ENCODE data around the gene DYDC2.
"Not testable (repeated sequence)": the region's sequence is repeated elsewhere in the genome, so short reads cannot be mapped to it uniquely, and the experiment has no call there.

DYDC2 gene

DNA sequence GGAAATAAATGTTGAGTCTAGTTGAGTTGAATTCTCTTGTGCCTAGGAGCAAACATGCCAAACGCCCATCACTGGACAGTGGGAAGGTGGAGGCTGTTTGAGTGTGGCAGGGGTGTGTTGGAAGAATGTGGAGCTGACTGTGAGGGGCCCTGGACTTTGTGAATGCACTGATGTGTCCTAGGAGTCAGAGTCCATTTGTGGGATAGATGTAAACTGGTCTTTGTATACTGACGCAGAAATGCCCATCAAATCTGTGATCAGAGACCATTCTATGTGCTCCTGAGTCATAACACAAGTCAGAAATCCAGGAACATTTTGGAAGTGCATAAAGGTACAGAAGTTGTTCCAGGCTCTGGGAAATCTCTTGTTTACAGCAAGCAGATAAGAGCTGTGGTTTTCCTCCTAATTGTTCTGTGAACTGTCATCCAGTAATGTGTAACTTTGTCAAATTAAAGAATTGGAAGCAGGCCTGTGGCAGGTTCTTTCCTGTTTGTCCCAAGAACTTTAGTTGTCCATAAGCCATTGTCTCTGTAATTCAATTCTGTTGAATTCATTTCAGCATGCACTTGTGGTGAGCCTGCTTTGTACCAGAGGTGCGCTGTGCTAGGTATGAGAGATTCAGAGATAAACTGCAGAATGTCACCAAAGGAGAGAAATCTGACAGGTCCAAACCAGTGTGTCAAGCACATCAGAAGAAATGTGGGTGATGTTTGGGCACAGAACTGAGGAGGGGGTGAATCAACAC is 59.3 kb downstream of the DYDC2 start:
- ATAC-seq (no peak), DNase-seq (no peak)
- peaks cover 28% of the 10 kb centered on the region for H3K4me1 Mint-ChIP-seq
- H3K27me3 Mint-ChIP-seq, result no peaks in the 10 kb centered on the region
- H3K9me3 Mint-ChIP-seq, result no peaks in the 10 kb centered on the region
- H3K4me3 Mint-ChIP-seq, result no peak overlapping the region
- no peak overlapping the region for H3K27ac Mint-ChIP-seq

DNA sequence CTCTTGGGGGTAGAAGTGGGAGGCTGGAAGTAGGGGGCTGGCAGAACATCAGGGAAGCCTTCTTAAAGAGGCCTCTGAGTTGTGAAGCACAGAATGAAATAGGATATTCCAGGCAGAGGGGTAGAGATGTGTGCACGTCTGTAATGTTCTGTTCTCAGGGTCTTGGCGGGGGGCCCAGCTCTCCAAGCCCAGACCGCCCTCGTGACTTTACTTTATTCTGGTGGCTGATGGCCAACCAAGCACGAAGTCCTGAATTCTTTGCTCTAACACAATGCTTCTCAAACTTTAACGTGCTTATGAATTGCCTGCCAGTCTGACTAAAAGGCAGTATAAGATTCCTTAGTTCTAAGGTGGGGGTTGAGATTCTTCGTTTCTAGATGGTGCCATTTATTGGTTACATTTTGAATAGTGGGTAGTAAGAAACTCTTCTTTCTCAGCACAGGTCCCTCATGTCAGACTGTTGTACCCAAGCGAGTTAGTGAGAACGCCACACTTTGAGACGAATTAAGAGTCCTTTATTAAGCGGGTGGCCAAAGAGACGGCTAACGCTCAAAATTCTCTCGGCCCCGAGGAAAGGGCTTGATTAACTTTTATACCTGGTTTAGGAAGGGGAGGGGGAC is 60.0 kb downstream of the DYDC2 start:
- H3K27me3 Mint-ChIP-seq, result no peaks in the 10 kb centered on the region
- DNase-seq, result no peak
- no peak overlapping the region for H3K4me3 Mint-ChIP-seq
- no peaks in the 10 kb centered on the region for H3K9me3 Mint-ChIP-seq
- peaks cover 22% of the 10 kb centered on the region for H3K4me1 Mint-ChIP-seq
- H3K27ac Mint-ChIP-seq, result no peak overlapping the region
- no peak for ATAC-seq

DNA sequence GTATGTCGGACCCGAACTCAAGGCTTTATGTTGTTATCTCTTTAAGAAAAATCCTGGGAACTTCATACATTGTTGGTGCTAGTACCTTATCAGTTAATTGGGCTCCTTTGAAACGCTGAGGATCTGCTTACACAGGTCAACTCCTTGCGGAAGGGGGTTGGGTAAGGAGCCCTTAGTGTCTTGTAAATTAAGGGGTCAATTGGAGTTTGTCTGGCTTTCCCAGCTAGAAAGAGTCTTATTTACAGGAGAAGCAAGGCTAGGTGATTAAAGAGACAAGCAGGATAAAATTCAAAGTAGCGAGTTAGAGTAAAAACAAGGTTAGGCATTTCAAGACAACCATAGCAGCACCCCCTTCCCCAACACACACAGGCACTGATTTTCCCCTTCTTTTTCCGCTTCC is 60.7 kb downstream of the DYDC2 start:
- not testable (repeated sequence) for ATAC-seq, DNase-seq, H3K27ac Mint-ChIP-seq, H3K9me3 Mint-ChIP-seq, H3K4me3 Mint-ChIP-seq, H3K27me3 Mint-ChIP-seq
- H3K4me1 Mint-ChIP-seq, result peaks cover 15% of the 10 kb centered on the region

All from stimulated activated naive CD8-positive, alpha-beta T cell treated with anti-CD3 and anti-CD28 coated beads, Interleukin-15, amount 100 ng/mL, for 72 hours (primary cell).